Peyer's patch (tissue), 4 donors: ENCODE measurements around the gene SLC26A3.

Experiments
- CTCF ChIP-seq, 6 experiments: fragments of 450-650 bp in 4 of 6; fragments of 200-600 bp in 2 of 6; sonication (generic) in 1 of 6; IDR thresholded peaks; one replicate each; pipeline ENCODE4 v1.5.1; 2017 to 2019; ENCODE audit warnings: antibody characterized with exemption in 6 of 6, mild to moderate bottlenecking in 3 of 6, moderate library complexity in 1 of 6
- POLR2A ChIP-seq, 2 donors: fragments of 450-650 bp; IDR thresholded peaks; one replicate each; pipeline ENCODE4 v1.5.1; 2017; ENCODE audit warnings: antibody characterized with exemption in 2 of 2, mild to moderate bottlenecking in 2 of 2, moderate library complexity in 2 of 2

- TF ChIP-seq CTCF (IDR thresholded peaks at IDR 0.05), result no peak
- no peak for TF ChIP-seq POLR2A (IDR thresholded peaks at IDR 0.05)
Measured at GRCh38 chr7:107827501-107827900, 24.5 kb upstream of the SLC26A3 start.
